ENCODE results near the gene MGA. TPM values are rescaled to one million over a fixed set of nuclear protein-coding genes. Genes with fewer than 3 reads are reported as not detected.

The MGA gene
- total RNA-seq, 1 donor from 2014 or later = 43.1 TPM

- H3K36me3 ChIP-seq (ENCODE audit: control insufficient read depth, insufficient read depth, low read length) = no peaks in the 10 kb centered on the region
- TF ChIP-seq, protein P1, sequence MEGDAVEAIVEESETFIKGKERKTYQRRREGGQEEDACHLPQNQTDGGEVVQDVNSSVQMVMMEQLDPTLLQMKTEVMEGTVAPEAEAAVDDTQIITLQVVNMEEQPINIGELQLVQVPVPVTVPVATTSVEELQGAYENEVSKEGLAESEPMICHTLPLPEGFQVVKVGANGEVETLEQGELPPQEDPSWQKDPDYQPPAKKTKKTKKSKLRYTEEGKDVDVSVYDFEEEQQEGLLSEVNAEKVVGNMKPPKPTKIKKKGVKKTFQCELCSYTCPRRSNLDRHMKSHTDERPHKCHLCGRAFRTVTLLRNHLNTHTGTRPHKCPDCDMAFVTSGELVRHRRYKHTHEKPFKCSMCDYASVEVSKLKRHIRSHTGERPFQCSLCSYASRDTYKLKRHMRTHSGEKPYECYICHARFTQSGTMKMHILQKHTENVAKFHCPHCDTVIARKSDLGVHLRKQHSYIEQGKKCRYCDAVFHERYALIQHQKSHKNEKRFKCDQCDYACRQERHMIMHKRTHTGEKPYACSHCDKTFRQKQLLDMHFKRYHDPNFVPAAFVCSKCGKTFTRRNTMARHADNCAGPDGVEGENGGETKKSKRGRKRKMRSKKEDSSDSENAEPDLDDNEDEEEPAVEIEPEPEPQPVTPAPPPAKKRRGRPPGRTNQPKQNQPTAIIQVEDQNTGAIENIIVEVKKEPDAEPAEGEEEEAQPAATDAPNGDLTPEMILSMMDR (IDR thresholded peaks at IDR 0.05; ENCODE audit: insufficient read depth, low read length, poor library complexity, severe bottlenecking) = no peak
- no peak overlapping the region for H3K4me3 ChIP-seq (ENCODE audit: low read depth, low read length)
- DNase-seq (ENCODE audit: low read depth) = no peak
- H3K27me3 ChIP-seq (ENCODE audit: control insufficient read depth, insufficient read depth, low read length) = no peaks in the 10 kb centered on the region
These were observed 30.7 kb upstream of the MGA start for GRCh38 chr15:41629463-41629862.

GRCh38 chr15:41629883-41630282 lies 30.3 kb upstream of the MGA start:
- TF ChIP-seq, protein P1 (IDR thresholded peaks at IDR 0.05; ENCODE audit: insufficient read depth, low read length, poor library complexity, severe bottlenecking) = no peak
- Histone ChIP-seq H3K36me3 (ENCODE audit: control insufficient read depth, insufficient read depth, low read length) (no peaks in the 10 kb centered on the region), H3K4me3 (ENCODE audit: low read depth, low read length) (no peak overlapping the region), H3K27me3 (ENCODE audit: control insufficient read depth, insufficient read depth, low read length) (no peaks in the 10 kb centered on the region)
- DNase-seq (ENCODE audit: low read depth) = no peak

DNA sequence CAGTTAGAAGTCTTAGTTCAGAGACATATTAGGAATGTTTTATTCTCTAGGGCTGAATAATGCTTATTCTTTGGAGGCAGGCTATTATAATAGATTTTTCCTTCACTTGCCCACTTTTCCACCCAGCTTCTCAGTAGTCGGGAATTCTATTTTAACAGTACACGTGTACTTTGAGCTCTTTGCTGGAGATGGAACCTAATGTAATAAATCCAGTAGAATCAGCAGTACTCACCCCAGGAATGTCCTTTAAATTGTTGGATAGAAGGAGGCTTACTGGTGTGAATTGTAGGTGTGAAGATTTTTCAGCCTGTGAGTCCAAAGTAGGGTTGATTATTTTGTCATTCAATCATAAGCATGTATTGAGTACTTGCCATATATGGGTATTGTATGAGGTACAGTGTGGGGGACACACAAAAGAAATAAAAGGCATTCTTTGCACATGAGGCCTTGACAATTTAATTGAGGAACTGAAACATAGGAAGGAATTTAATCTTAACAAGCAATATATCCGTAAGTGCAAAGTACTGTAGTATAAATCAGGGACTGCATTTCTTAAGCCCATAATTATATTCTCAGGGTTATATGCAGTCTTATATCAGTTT lies 29.5 kb upstream of the MGA start:
- H3K36me3 ChIP-seq (ENCODE audit: control insufficient read depth, insufficient read depth, low read length) = no peaks in the 10 kb centered on the region
- no peak for DNase-seq (ENCODE audit: low read depth)
- H3K4me3 ChIP-seq (ENCODE audit: low read depth, low read length) = no peak overlapping the region
- H3K27me3 ChIP-seq (ENCODE audit: control insufficient read depth, insufficient read depth, low read length) = no peaks in the 10 kb centered on the region
- TF ChIP-seq, protein P1 (IDR thresholded peaks at IDR 0.05; ENCODE audit: insufficient read depth, low read length, poor library complexity, severe bottlenecking) = no peak

- TF ChIP-seq, protein P1 (IDR thresholded peaks at IDR 0.05; ENCODE audit: insufficient read depth, low read length, poor library complexity, severe bottlenecking) = no peak
- H3K4me3 ChIP-seq (ENCODE audit: low read depth, low read length) = no peak overlapping the region
- no peak for DNase-seq (ENCODE audit: low read depth)
- no peaks in the 10 kb centered on the region for H3K36me3 ChIP-seq (ENCODE audit: control insufficient read depth, insufficient read depth, low read length)
- no peaks in the 10 kb centered on the region for H3K27me3 ChIP-seq (ENCODE audit: control insufficient read depth, insufficient read depth, low read length)
These were observed 28.2 kb upstream of the MGA start for GRCh38 chr15:41631880-41632470.

- Histone ChIP-seq H3K27me3 (ENCODE audit: control insufficient read depth, insufficient read depth, low read length) (no peaks in the 10 kb centered on the region), H3K36me3 (ENCODE audit: control insufficient read depth, insufficient read depth, low read length) (no peaks in the 10 kb centered on the region), H3K4me3 (ENCODE audit: low read depth, low read length) (no peak overlapping the region)
- no peak for DNase-seq (ENCODE audit: low read depth)
- TF ChIP-seq, protein P1 (IDR thresholded peaks at IDR 0.05; ENCODE audit: insufficient read depth, low read length, poor library complexity, severe bottlenecking) = no peak
These were observed 26.6 kb upstream of the MGA start for GRCh38 chr15:41633609-41634008.
